ENCODE results near the gene CCDC134.
"Not testable (repeated sequence)": the region's sequence is repeated elsewhere in the genome, so short reads cannot be mapped to it uniquely, and the experiment has no call there.

CCDC134 gene

DNA sequence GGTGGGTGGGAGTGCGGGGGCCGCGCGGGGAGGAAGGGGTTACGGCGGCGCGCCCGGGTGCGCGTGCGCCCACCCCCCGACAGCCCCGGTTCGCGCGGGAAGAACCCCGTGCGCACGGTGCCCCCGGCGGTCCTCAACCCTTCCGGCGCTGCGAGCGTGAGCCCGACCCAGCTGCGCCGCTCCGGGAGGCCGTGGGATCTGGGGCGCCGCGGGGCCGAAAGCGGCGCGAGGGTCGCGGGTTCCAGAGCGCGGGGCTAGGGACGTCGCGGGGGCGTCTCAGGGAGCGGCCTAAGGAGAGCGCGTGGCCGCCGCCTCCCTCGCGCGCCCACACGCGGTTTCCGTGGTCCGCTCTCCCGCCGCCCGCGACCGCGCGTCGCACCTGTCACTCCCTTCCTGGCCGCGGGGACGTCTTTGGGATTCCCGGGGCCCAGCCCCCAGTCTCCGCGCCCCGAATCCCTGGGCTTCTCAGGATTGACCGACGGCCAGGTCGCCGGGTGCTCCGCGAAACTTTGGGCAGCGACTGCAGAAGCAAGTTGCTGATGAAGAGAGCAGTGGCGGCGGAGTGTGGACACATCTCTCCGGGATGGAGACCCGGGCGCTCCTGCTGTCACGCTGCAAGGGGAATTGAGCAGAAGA, 33.0 kb downstream of the CCDC134 start:
- no CpG with 5 or more reads among the region's 86 CpGs for WGBS, 2 donors (ENCODE audit: extremely low coverage in 2 of 2, insufficient read length in 2 of 2, insufficient replicate concordance in 1 of 2)
- H3K18ac ChIP-seq (ENCODE audit: low read length), result peak overlapping the region; percentile 99
- H3K27ac ChIP-seq (replicated peaks; ENCODE audit: low read length), result peak overlapping the region; percentile 92
- H4K8ac ChIP-seq (ENCODE audit: low read depth, low read length), result no peak overlapping the region
- H2BK120ac ChIP-seq (ENCODE audit: low read depth, low read length), result peak overlapping the region; percentile 96
- H3K14ac ChIP-seq (ENCODE audit: low read length), result peak overlapping the region; percentile 66
- peaks cover 11 to 44% of the 10 kb centered on the region in 2 donors for H3K36me3 ChIP-seq (replicated peaks in 1 of 2; ENCODE audit: control insufficient read depth in 2 of 2, insufficient read depth in 2 of 2, low read length in 2 of 2)
- peak overlapping the region; percentile 99 for H2AK5ac ChIP-seq (ENCODE audit: low read depth, low read length)
- peak overlapping the region; percentile 97 for H3K9ac ChIP-seq (ENCODE audit: low read depth, low read length, poor library complexity)
- H3K27me3 ChIP-seq (ENCODE audit: control insufficient read depth in 3 of 3, insufficient read depth in 3 of 3, low read depth in 1 of 3, low read length in 3 of 3), result no peaks in the 10 kb centered on the region
- H4K91ac ChIP-seq (ENCODE audit: low read depth, low read length, poor library complexity), result peak overlapping the region; percentile 77
- peaks cover 4 to 10% of the 10 kb centered on the region in 2 donors for H3K4me1 ChIP-seq (ENCODE audit: control insufficient read depth in 2 of 2, insufficient read depth in 1 of 2, low read depth in 1 of 2, low read length in 2 of 2)
- peak overlapping the region; percentile 84 for H2BK15ac ChIP-seq (ENCODE audit: low read length)
- peak overlapping the region; percentile 100 for H2BK5ac ChIP-seq (ENCODE audit: low read length)
- H3K4ac ChIP-seq (ENCODE audit: low read length), result peak overlapping the region; percentile 71
- H3K4me3 ChIP-seq (ENCODE audit: low read length in 2 of 2), result peak overlapping the region; percentile 90 to 99
- H2BK12ac ChIP-seq (ENCODE audit: low read length), result peak overlapping the region; percentile 61
- H3K9me3 ChIP-seq (replicated peaks in 1 of 2; ENCODE audit: control insufficient read depth in 2 of 2, insufficient read depth in 1 of 2, low read depth in 1 of 2, low read length in 2 of 2), result peaks cover 0 to 4% of the 10 kb centered on the region in 2 donors
- no peak for DNase-seq (ENCODE audit: low spot score)
- peak overlapping the region; percentile 79 for H3K4me2 ChIP-seq (ENCODE audit: insufficient read depth, low read length, poor library complexity, severe bottlenecking)
- H3K23ac ChIP-seq (ENCODE audit: low read depth, low read length, poor library complexity), result peak overlapping the region; percentile 94
- H2AFZ ChIP-seq (ENCODE audit: low read length), result peak overlapping the region; percentile 62
- H3K79me1 ChIP-seq (ENCODE audit: low read depth, low read length), result peaks cover 1% of the 10 kb centered on the region

DNA sequence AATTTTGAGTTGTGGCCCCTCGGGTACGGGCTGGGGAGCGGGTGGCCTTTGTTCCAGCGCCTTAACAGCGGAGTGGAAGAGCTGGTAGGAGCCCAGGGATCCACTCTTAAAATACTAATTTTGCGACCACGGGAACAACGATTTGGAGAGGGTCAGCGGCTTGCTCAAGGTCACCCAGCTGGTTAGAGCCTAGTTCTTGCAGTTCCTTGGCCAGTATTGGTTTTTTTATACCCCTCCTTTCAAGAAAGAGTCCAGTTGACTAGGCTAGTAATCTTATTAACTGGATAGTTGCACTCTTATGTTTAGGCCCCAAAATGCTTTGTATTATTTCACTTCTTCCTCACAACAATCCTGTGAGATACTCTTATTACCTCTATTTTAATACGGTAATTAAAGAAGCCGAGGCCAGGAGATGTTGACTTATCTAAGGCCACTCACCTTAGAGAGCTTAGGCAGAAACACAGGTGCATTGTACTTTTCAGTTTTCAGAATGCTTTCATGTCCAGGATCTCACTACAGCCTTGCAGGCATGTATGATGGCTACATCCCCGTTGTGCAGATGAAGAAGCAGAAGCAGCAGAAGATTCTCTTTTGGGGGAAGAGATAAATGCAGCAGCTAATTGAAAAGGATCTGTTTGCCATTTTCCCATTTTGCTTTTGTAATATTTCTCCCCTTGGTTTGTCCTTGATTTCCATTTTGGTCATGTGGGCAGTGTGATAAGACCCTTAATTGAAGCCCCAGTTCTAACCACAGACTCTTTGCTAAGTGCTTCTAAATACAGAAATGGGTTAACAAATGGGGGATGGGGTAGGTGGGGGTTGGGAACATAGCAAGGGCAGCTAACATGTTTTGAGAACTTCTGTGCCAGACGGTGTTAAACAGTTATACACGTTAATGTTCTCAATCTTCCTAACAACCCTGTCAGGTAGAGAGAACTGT, 33.8 kb downstream of the CCDC134 start:
- no CpG with 5 or more reads among the region's 14 CpGs for WGBS, 2 donors (ENCODE audit: extremely low coverage in 2 of 2, insufficient read length in 2 of 2, insufficient replicate concordance in 1 of 2)
- H4K91ac ChIP-seq (ENCODE audit: low read depth, low read length, poor library complexity), result no peak overlapping the region
- no peak for DNase-seq (ENCODE audit: low spot score)

DNA sequence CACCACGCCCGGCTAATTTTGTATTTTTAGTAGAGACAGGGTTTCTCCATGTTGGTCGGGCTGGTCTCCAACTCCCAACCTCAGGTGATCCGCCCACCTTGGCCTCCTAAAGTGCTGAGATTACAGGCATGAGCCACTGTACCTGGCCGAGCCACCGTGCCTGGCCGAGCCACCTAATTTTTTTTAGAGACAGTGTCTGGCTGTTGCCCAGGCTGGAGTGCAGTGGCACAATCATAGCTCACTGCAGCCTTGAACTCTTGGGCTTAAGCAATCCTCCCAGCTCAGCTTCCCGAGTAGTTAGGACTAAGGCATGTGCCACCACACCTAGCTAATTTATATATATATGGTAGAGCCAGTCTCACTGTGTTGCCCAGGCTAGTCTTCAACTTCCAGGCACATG, 35.0 kb downstream of the CCDC134 start:
- not testable (repeated sequence) for H3K27ac ChIP-seq (replicated peaks; ENCODE audit: low read length)

More for the DNA sequence above, 33.8 kb downstream of the CCDC134 start:
- Histone ChIP-seq H3K27me3 (ENCODE audit: control insufficient read depth in 3 of 3, insufficient read depth in 3 of 3, low read depth in 1 of 3, low read length in 3 of 3) (no peaks in the 10 kb centered on the region), H3K4me3 (ENCODE audit: low read length in 2 of 2) (peak overlapping the region; percentile 90 to 99), H3K18ac (ENCODE audit: low read length) (peak overlapping the region; percentile 99), H3K36me3 (replicated peaks in 1 of 2; ENCODE audit: control insufficient read depth in 2 of 2, insufficient read depth in 2 of 2, low read length in 2 of 2) (peaks cover 14 to 52% of the 10 kb centered on the region in 2 donors), H2BK15ac (ENCODE audit: low read length) (peak overlapping the region; percentile 84), H3K79me1 (ENCODE audit: low read depth, low read length) (peaks cover 3% of the 10 kb centered on the region), H3K4ac (ENCODE audit: low read length) (no peak overlapping the region), H2BK120ac (ENCODE audit: low read depth, low read length) (peak overlapping the region; percentile 96), H3K9me3 (replicated peaks in 1 of 2; ENCODE audit: control insufficient read depth in 2 of 2, insufficient read depth in 1 of 2, low read depth in 1 of 2, low read length in 2 of 2) (peaks cover 0 to 4% of the 10 kb centered on the region in 2 donors), H2AFZ (ENCODE audit: low read length) (peak overlapping the region; percentile 62), H4K8ac (ENCODE audit: low read depth, low read length) (no peak overlapping the region), H3K14ac (ENCODE audit: low read length) (peak overlapping the region; percentile 59), H3K9ac (ENCODE audit: low read depth, low read length, poor library complexity) (peak overlapping the region; percentile 97), H3K23ac (ENCODE audit: low read depth, low read length, poor library complexity) (peak overlapping the region; percentile 94), H2BK12ac (ENCODE audit: low read length) (no peak overlapping the region), H3K4me2 (ENCODE audit: insufficient read depth, low read length, poor library complexity, severe bottlenecking) (peak overlapping the region; percentile 79), H3K27ac (replicated peaks; ENCODE audit: low read length) (peak overlapping the region; percentile 92), H2BK5ac (ENCODE audit: low read length) (peak overlapping the region; percentile 100), H3K4me1 (ENCODE audit: control insufficient read depth in 2 of 2, insufficient read depth in 1 of 2, low read depth in 1 of 2, low read length in 2 of 2) (peaks cover 9 to 11% of the 10 kb centered on the region in 2 donors), H2AK5ac (ENCODE audit: low read depth, low read length) (peak overlapping the region; percentile 99)

DNA sequence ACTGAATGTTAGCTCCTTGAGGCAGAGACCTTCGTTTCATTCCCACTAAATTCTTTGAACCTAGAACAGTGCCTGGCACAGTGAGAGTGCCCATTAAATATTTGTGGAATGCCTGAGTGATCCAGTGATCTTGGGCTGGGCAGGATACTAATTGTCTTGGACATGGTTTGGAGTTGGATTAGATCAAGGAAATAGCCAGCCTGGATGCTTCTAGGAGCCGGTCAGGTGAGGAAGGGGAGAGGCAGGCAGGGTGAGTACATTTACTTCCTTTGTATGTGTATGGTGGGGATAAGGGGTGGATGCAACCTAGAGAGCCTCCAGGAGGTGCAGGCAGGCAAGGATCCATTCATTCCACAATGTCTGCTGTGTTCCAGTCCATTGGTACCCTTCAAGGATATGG, 36.1 kb downstream of the CCDC134 start:
- Histone ChIP-seq H3K27me3 (ENCODE audit: control insufficient read depth in 3 of 3, insufficient read depth in 3 of 3, low read depth in 1 of 3, low read length in 3 of 3) (no peaks in the 10 kb centered on the region), H2BK120ac (ENCODE audit: low read depth, low read length) (no peak overlapping the region), H3K27ac (replicated peaks; ENCODE audit: low read length) (no peak overlapping the region), H3K14ac (ENCODE audit: low read length) (no peak overlapping the region), H3K9me3 (replicated peaks in 1 of 2; ENCODE audit: control insufficient read depth in 2 of 2, insufficient read depth in 1 of 2, low read depth in 1 of 2, low read length in 2 of 2) (peaks cover 0 to under 1% of the 10 kb centered on the region in 2 donors), H2BK12ac (ENCODE audit: low read length) (no peak overlapping the region), H2AK5ac (ENCODE audit: low read depth, low read length) (no peak overlapping the region), H3K79me1 (ENCODE audit: low read depth, low read length) (peaks cover 9% of the 10 kb centered on the region), H3K4ac (ENCODE audit: low read length) (no peak overlapping the region), H3K4me3 (ENCODE audit: low read length in 2 of 2) (peak overlapping the region in 1 of 2 donors; percentile 25), H4K91ac (ENCODE audit: low read depth, low read length, poor library complexity) (no peak overlapping the region), H2BK15ac (ENCODE audit: low read length) (no peak overlapping the region), H3K23ac (ENCODE audit: low read depth, low read length, poor library complexity) (no peak overlapping the region), H3K4me2 (ENCODE audit: insufficient read depth, low read length, poor library complexity, severe bottlenecking) (no peak overlapping the region), H3K9ac (ENCODE audit: low read depth, low read length, poor library complexity) (no peak overlapping the region), H3K36me3 (replicated peaks in 1 of 2; ENCODE audit: control insufficient read depth in 2 of 2, insufficient read depth in 2 of 2, low read length in 2 of 2) (peaks cover 23 to 69% of the 10 kb centered on the region in 2 donors), H4K8ac (ENCODE audit: low read depth, low read length) (no peak overlapping the region), H2BK5ac (ENCODE audit: low read length) (no peak overlapping the region), H2AFZ (ENCODE audit: low read length) (no peak overlapping the region), H3K4me1 (ENCODE audit: control insufficient read depth in 2 of 2, insufficient read depth in 1 of 2, low read depth in 1 of 2, low read length in 2 of 2) (peaks cover 11 to 18% of the 10 kb centered on the region in 2 donors), H3K18ac (ENCODE audit: low read length) (no peak overlapping the region)
- WGBS, 2 donors (ENCODE audit: extremely low coverage in 2 of 2, insufficient read length in 2 of 2, insufficient replicate concordance in 1 of 2), result no CpG with 5 or more reads among the region's 2 CpGs
- DNase-seq (ENCODE audit: low spot score), result no peak

More for the DNA sequence above, 35.0 kb downstream of the CCDC134 start:
- not testable (repeated sequence) for H2BK15ac ChIP-seq (ENCODE audit: low read length); H3K9ac ChIP-seq (ENCODE audit: low read depth, low read length, poor library complexity); H3K4ac ChIP-seq (ENCODE audit: low read length); H3K23ac ChIP-seq (ENCODE audit: low read depth, low read length, poor library complexity); H2BK5ac ChIP-seq (ENCODE audit: low read length); H2BK12ac ChIP-seq (ENCODE audit: low read length); H3K4me3 ChIP-seq (ENCODE audit: low read length in 2 of 2); H3K27me3 ChIP-seq (ENCODE audit: control insufficient read depth in 3 of 3, insufficient read depth in 3 of 3, low read depth in 1 of 3, low read length in 3 of 3); H3K4me2 ChIP-seq (ENCODE audit: insufficient read depth, low read length, poor library complexity, severe bottlenecking); H2AK5ac ChIP-seq (ENCODE audit: low read depth, low read length); H3K9me3 ChIP-seq (replicated peaks in 1 of 2; ENCODE audit: control insufficient read depth in 2 of 2, insufficient read depth in 1 of 2, low read depth in 1 of 2, low read length in 2 of 2); H2AFZ ChIP-seq (ENCODE audit: low read length); H2BK120ac ChIP-seq (ENCODE audit: low read depth, low read length); H3K14ac ChIP-seq (ENCODE audit: low read length); H3K79me1 ChIP-seq (ENCODE audit: low read depth, low read length); DNase-seq (ENCODE audit: low spot score); H4K91ac ChIP-seq (ENCODE audit: low read depth, low read length, poor library complexity); H3K18ac ChIP-seq (ENCODE audit: low read length); H4K8ac ChIP-seq (ENCODE audit: low read depth, low read length)
- H3K36me3 ChIP-seq (replicated peaks in 1 of 2; ENCODE audit: control insufficient read depth in 2 of 2, insufficient read depth in 2 of 2, low read length in 2 of 2), result peaks cover 17 to 58% of the 10 kb centered on the region in 2 donors
- WGBS, 2 donors (ENCODE audit: extremely low coverage in 2 of 2, insufficient read length in 2 of 2, insufficient replicate concordance in 1 of 2), result no CpG with 5 or more reads among the region's 8 CpGs
- peaks cover 9 to 15% of the 10 kb centered on the region in 2 donors for H3K4me1 ChIP-seq (ENCODE audit: control insufficient read depth in 2 of 2, insufficient read depth in 1 of 2, low read depth in 1 of 2, low read length in 2 of 2)
